HFFc6 (cell line): ENCODE data around the gene ITGB3. TPM values are rescaled to one million over a fixed set of nuclear protein-coding genes. Genes with fewer than 3 reads are reported as not detected.

ENCODE experiments used
- DNase-seq: peaks from one replicate; pipeline ENCODE4 v3.0.0-alpha.2; 2018
- H3K27ac Mint-ChIP-seq: 2 replicates; pipeline ENCODE4 v1.8.0; 2020; ENCODE audit warnings: mild to moderate bottlenecking, mixed read lengths
- H3K27me3 Mint-ChIP-seq: 2 replicates; pipeline ENCODE4 v1.8.0; 2021; ENCODE audit warnings: mild to moderate bottlenecking, moderate library complexity, mixed read lengths; ENCODE audit not compliant: insufficient read depth
- H3K36me3 Mint-ChIP-seq: 2 replicates; pipeline ENCODE4 v1.8.0; 2021; ENCODE audit warnings: low read depth, mixed read lengths
- H3K4me1 Mint-ChIP-seq: 2 replicates; pipeline ENCODE4 v1.8.0; 2020; ENCODE audit warnings: low read depth, mixed read lengths
- H3K4me3 Mint-ChIP-seq: 2 replicates; pipeline ENCODE4 v1.8.0; 2020; ENCODE audit warnings: mild to moderate bottlenecking, moderate library complexity, mixed read lengths
- H3K9me3 Mint-ChIP-seq: 2 replicates; pipeline ENCODE4 v1.8.0; 2020; ENCODE audit warnings: mild to moderate bottlenecking, mixed read lengths
- total RNA-seq, 6 experiments: library from RNA; stranded (reverse); fragmentation: NEBNext Ultra II Directional; extraction: Animal tissue kit (Norgen Biotek cat#: 25700); gene quantifications; 2 replicates in 1 of 6; 3 replicates in 5 of 6; pipeline ENCODE4 v1.2.3, GENCODE V29; 2021
- TF ChIP-seq, protein P1 (sequence below): fragments of 200-600 bp; sonication (generic); IDR thresholded peaks from 2 replicates; pipeline ENCODE4 v1.5.0; 2021; ENCODE audit warnings: antibody characterized with exemption, mild to moderate bottlenecking

The ITGB3 gene
- total RNA-seq, 6 experiments from 2014 or later: 2.2 to 4.1 (median 2.9) TPM

- DNase-seq: no peak
- no peaks in the 10 kb centered on the region for H3K36me3 Mint-ChIP-seq
- peak overlapping the region; percentile 92 for H3K27ac Mint-ChIP-seq
- H3K27me3 Mint-ChIP-seq: peaks cover 8% of the 10 kb centered on the region
- no peaks in the 10 kb centered on the region for H3K9me3 Mint-ChIP-seq
- H3K4me3 Mint-ChIP-seq: peak overlapping the region; percentile 56
- TF ChIP-seq, protein P1, sequence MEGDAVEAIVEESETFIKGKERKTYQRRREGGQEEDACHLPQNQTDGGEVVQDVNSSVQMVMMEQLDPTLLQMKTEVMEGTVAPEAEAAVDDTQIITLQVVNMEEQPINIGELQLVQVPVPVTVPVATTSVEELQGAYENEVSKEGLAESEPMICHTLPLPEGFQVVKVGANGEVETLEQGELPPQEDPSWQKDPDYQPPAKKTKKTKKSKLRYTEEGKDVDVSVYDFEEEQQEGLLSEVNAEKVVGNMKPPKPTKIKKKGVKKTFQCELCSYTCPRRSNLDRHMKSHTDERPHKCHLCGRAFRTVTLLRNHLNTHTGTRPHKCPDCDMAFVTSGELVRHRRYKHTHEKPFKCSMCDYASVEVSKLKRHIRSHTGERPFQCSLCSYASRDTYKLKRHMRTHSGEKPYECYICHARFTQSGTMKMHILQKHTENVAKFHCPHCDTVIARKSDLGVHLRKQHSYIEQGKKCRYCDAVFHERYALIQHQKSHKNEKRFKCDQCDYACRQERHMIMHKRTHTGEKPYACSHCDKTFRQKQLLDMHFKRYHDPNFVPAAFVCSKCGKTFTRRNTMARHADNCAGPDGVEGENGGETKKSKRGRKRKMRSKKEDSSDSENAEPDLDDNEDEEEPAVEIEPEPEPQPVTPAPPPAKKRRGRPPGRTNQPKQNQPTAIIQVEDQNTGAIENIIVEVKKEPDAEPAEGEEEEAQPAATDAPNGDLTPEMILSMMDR: no peak
- peaks cover 66% of the 10 kb centered on the region for H3K4me1 Mint-ChIP-seq
Observed at GRCh38 chr17:47277921-47278320, 24.3 kb downstream of the ITGB3 start.

DNA sequence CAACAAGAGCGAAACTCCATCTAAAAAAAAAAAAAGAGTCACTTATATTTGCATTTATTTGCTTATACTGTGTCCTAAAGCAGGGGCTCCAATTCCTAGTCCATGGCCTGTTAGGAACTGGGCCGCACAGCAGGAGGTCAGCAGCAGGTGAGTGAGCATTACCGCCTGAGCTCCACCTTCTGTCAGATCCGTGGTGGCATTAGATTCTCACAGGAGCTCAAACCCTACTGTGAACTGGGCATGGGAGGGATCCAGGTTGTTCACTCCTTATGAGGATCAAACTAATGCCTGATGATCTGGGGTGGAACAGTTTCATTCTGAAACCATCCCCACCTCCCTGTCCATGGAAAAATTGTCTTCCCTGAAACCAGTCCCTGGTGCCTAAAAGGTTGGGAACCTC, 24.9 kb downstream of the ITGB3 start:
- peak overlapping the region; percentile 92 for H3K27ac Mint-ChIP-seq
- no peaks in the 10 kb centered on the region for H3K9me3 Mint-ChIP-seq
- no peak for DNase-seq
- H3K4me1 Mint-ChIP-seq: peaks cover 66% of the 10 kb centered on the region
- peak overlapping the region; percentile 58 for H3K4me3 Mint-ChIP-seq
- H3K36me3 Mint-ChIP-seq: peaks cover 1% of the 10 kb centered on the region; the same call in 1 of the 2 replicates
- peaks cover 10% of the 10 kb centered on the region for H3K27me3 Mint-ChIP-seq
- TF ChIP-seq, protein P1: no peak

DNA sequence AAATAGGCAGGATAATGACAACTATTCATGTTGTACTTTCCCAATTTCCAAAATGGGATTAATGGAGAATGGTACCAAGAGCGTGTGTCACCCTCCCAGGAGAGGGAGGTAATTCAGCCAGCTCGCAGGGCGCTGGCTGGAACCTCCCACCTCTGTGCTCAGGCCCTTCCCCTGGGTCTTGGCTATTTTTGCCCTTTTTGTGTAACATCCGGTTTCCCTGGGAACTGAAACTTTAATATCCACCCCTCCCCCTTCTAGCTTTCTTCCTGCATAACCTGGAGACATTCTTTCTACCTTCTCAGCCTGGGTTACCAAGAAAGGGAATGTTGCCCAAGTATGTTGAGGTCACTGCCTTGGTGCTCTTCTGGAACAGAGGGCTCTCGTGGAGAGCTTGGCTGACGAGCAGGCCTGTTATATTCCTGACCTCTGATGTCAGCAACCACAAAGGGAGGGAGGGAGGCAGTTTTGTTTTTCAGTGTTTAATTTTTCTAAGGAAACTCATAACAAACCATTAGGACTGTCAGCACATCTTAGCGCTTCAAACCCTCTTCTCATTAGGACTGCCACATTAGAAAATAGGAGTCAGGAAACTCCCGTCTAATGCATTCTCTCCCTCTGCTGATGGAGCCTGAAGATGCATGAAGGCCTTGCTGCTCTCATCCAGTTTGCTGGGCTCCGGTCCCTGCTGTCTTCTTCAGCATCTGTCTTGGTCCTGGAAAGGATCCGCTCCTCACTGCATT, 25.6 kb downstream of the ITGB3 start:
- H3K4me3 Mint-ChIP-seq: peak overlapping the region; percentile 70
- peaks cover 10% of the 10 kb centered on the region for H3K27me3 Mint-ChIP-seq
- H3K27ac Mint-ChIP-seq: peak overlapping the region; percentile 92
- TF ChIP-seq, protein P1: peak; percentile 51
- peaks cover 66% of the 10 kb centered on the region for H3K4me1 Mint-ChIP-seq
- H3K36me3 Mint-ChIP-seq: peaks cover 7% of the 10 kb centered on the region; the same call in 1 of the 2 replicates
- DNase-seq: peak; percentile 96
- H3K9me3 Mint-ChIP-seq: no peaks in the 10 kb centered on the region

GRCh38 chr17:47280072-47280811, 26.6 kb downstream of the ITGB3 start:
- no peaks in the 10 kb centered on the region for H3K9me3 Mint-ChIP-seq
- peaks cover 58% of the 10 kb centered on the region for H3K4me1 Mint-ChIP-seq
- TF ChIP-seq, protein P1: no peak
- peaks cover 10% of the 10 kb centered on the region for H3K27me3 Mint-ChIP-seq
- peaks cover 7% of the 10 kb centered on the region; the same call in 1 of the 2 replicates for H3K36me3 Mint-ChIP-seq
- peak overlapping the region; percentile 92 for H3K27ac Mint-ChIP-seq
- H3K4me3 Mint-ChIP-seq: peak overlapping the region; percentile 70; the same call in 1 of the 2 replicates
- peak; percentile 10 for DNase-seq

DNA sequence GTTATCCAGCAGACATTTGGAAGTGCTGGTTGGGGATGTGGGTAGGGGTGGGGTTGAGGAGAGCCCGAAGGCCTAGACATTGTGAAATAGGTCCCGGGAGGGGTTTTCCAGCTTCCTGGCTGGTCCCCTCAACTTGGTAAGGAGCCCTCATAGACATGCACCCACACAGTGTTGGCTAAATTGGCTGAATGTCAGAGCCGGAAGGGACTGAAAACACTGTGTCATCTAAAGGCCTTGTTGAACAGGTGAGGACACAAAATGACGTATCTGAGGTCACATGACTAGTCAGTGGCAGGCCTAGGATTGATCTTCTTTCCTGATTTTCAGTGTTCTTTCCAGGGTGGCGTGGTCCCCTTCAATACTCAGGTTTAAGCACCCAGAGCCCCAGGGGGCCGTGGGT, 27.6 kb downstream of the ITGB3 start:
- H3K4me1 Mint-ChIP-seq: peaks cover 51% of the 10 kb centered on the region
- H3K27me3 Mint-ChIP-seq: peaks cover 9% of the 10 kb centered on the region
- TF ChIP-seq, protein P1: no peak
- H3K27ac Mint-ChIP-seq: no peak overlapping the region
- H3K9me3 Mint-ChIP-seq: no peaks in the 10 kb centered on the region
- peaks cover 7% of the 10 kb centered on the region; the same call in 1 of the 2 replicates for H3K36me3 Mint-ChIP-seq
- no peak for DNase-seq
- no peak overlapping the region for H3K4me3 Mint-ChIP-seq
